ENCODE results near the gene USP14. TPM values are rescaled to one million over a fixed set of nuclear protein-coding genes. Genes with fewer than 3 reads are reported as not detected.

Gene USP14
- total RNA-seq, 1 experiment from 2014 or later = 56.1 TPM

- no peak overlapping the region for H2AFZ ChIP-seq (ENCODE audit: low read depth, low read length, poor library complexity, severe bottlenecking)
- RAD21 ChIA-PET (ENCODE audit: low non-redundant PET in 1 of 2, low total read pairs in 2 of 2, uncharacterized antibody in 2 of 2, unreplicated experiment in 2 of 2) = no interaction called here
- DNase-seq (ENCODE audit: low read depth, low spot score) (no peak), ATAC-seq (no peak)
- H3K36me3 ChIP-seq (ENCODE audit: control insufficient read depth in 1 of 2, insufficient read depth in 2 of 2, low read length in 2 of 2) = peaks cover 0 to 2% of the 10 kb centered on the region in 2 experiments; a peak in 1 of 4 replicates
- no peak overlapping the region for H3K9ac ChIP-seq (ENCODE audit: low read length)
- intact Hi-C loops (cut with micrococcal nuclease) = loop anchor here (5.0 kb wide), 1 partner anchor 48 kb away; no protein-coding TSS in a partner anchor
- H3K27ac ChIP-seq (ENCODE audit: low read depth, low read length) = no peak overlapping the region
- POLR2A ChIA-PET = no interaction called here
- no peaks in the 10 kb centered on the region for H3K4me1 ChIP-seq (ENCODE audit: control insufficient read depth in 1 of 2, insufficient read depth in 2 of 2, low read length in 2 of 2)
- H3K4me3 ChIP-seq (replicated peaks in 1 of 2; ENCODE audit: low read depth in 1 of 2, low read length in 2 of 2) = peak overlapping the region; percentile 75 to 78; a peak in 3 of 4 replicates
- no peaks in the 10 kb centered on the region for H3K9me2 ChIP-seq (ENCODE audit: insufficient read depth)
- no peaks in the 10 kb centered on the region for H3K27me3 ChIP-seq (ENCODE audit: insufficient read depth, low read length)
- TF ChIP-seq SP1 (IDR thresholded peaks at IDR 0.05; ENCODE audit: low read depth) = no peak
- no peak for TF ChIP-seq JUND (IDR thresholded peaks at IDR 0.05)
- TF ChIP-seq, protein P1, sequence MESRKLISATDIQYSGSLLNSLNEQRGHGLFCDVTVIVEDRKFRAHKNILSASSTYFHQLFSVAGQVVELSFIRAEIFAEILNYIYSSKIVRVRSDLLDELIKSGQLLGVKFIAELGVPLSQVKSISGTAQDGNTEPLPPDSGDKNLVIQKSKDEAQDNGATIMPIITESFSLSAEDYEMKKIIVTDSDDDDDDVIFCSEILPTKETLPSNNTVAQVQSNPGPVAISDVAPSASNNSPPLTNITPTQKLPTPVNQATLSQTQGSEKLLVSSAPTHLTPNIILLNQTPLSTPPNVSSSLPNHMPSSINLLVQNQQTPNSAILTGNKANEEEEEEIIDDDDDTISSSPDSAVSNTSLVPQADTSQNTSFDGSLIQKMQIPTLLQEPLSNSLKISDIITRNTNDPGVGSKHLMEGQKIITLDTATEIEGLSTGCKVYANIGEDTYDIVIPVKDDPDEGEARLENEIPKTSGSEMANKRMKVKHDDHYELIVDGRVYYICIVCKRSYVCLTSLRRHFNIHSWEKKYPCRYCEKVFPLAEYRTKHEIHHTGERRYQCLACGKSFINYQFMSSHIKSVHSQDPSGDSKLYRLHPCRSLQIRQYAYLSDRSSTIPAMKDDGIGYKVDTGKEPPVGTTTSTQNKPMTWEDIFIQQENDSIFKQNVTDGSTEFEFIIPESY (IDR thresholded peaks at IDR 0.05; ENCODE audit: extremely low read depth, insufficient replicate concordance, low read length) = no peak
- no peak for TF ChIP-seq ZNF274 (IDR thresholded peaks at IDR 0.05; ENCODE audit: low read depth, low read length)
- no peak for TF ChIP-seq FOSL1 (IDR thresholded peaks at IDR 0.05; ENCODE audit: low read depth)
- TF ChIP-seq EGR1 (IDR thresholded peaks at IDR 0.05; ENCODE audit: low read depth) = no peak
- TF ChIP-seq CBX3 (IDR thresholded peaks at IDR 0.05; ENCODE audit: low read depth) = no peak
- TF ChIP-seq ELF1 (IDR thresholded peaks at IDR 0.05; ENCODE audit: borderline replicate concordance, low read depth) = no peak
- no peak for TF ChIP-seq RAD21 (IDR thresholded peaks at IDR 0.05; ENCODE audit: low read depth)
- TF ChIP-seq, protein P2, sequence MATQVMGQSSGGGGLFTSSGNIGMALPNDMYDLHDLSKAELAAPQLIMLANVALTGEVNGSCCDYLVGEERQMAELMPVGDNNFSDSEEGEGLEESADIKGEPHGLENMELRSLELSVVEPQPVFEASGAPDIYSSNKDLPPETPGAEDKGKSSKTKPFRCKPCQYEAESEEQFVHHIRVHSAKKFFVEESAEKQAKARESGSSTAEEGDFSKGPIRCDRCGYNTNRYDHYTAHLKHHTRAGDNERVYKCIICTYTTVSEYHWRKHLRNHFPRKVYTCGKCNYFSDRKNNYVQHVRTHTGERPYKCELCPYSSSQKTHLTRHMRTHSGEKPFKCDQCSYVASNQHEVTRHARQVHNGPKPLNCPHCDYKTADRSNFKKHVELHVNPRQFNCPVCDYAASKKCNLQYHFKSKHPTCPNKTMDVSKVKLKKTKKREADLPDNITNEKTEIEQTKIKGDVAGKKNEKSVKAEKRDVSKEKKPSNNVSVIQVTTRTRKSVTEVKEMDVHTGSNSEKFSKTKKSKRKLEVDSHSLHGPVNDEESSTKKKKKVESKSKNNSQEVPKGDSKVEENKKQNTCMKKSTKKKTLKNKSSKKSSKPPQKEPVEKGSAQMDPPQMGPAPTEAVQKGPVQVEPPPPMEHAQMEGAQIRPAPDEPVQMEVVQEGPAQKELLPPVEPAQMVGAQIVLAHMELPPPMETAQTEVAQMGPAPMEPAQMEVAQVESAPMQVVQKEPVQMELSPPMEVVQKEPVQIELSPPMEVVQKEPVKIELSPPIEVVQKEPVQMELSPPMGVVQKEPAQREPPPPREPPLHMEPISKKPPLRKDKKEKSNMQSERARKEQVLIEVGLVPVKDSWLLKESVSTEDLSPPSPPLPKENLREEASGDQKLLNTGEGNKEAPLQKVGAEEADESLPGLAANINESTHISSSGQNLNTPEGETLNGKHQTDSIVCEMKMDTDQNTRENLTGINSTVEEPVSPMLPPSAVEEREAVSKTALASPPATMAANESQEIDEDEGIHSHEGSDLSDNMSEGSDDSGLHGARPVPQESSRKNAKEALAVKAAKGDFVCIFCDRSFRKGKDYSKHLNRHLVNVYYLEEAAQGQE (IDR thresholded peaks at IDR 0.05; ENCODE audit: low read depth) = no peak
- TF ChIP-seq SIN3A (IDR thresholded peaks at IDR 0.05; ENCODE audit: low read depth) = no peak
- no peak for TF ChIP-seq SRF (IDR thresholded peaks at IDR 0.05; ENCODE audit: low read depth)
- no peak for TF ChIP-seq ZFX (IDR thresholded peaks at IDR 0.05)
- TF ChIP-seq POLR2A (IDR thresholded peaks at IDR 0.05; ENCODE audit: borderline replicate concordance, extremely low read depth, insufficient read depth, insufficient read length) = no peak
- TF ChIP-seq CEBPB (IDR thresholded peaks at IDR 0.05; ENCODE audit: low read depth) = no peak
- TF ChIP-seq MAX (IDR thresholded peaks at IDR 0.05) = no peak
- TF ChIP-seq, protein P3, sequence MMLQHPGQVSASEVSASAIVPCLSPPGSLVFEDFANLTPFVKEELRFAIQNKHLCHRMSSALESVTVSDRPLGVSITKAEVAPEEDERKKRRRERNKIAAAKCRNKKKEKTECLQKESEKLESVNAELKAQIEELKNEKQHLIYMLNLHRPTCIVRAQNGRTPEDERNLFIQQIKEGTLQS (IDR thresholded peaks at IDR 0.05) = no peak
- TF ChIP-seq EZH2phosphoT487 (IDR thresholded peaks at IDR 0.05; ENCODE audit: borderline replicate concordance) = no peak
- TF ChIP-seq EZH2 (IDR thresholded peaks at IDR 0.05) = no peak
- H3K79me2 ChIP-seq (ENCODE audit: insufficient read depth, low read length) = peaks cover 59% of the 10 kb centered on the region
- no TSS peak for BruUV-seq (replicated peaks)
- CTCF ChIA-PET = no interaction called here
- H4K20me1 ChIP-seq (ENCODE audit: insufficient read depth) = no peaks in the 10 kb centered on the region
- no peaks in the 10 kb centered on the region for H3K9me3 ChIP-seq (ENCODE audit: control insufficient read depth in 1 of 2, insufficient read depth in 1 of 2, low read depth in 1 of 2, low read length in 2 of 2)
- H3K4me2 ChIP-seq (ENCODE audit: low read length) = peak overlapping the region; percentile 77
Observed at GRCh38 chr18:159933-160332, 1.6 kb downstream of the USP14 start.
